ENCODE data around the gene HERPUD1. TPM values are rescaled to one million over a fixed set of nuclear protein-coding genes. Genes with fewer than 3 reads are reported as not detected.

Gene HERPUD1
- total and polyA plus RNA-seq, 2 of the 8 experiments (the other 6 are each of a cell fraction or from before 2014, with no cell fraction given): 23.3 to 34.7 TPM

GRCh38 chr16:56910654-56911539 is 21.0 kb upstream of the HERPUD1 start (continued):
- TF ChIP-seq CHD7 (IDR thresholded peaks at IDR 0.05; ENCODE audit: insufficient replicate concordance, low read length) (no peak), HDAC6 (IDR thresholded peaks at IDR 0.05; ENCODE audit: low read depth, low read length) (no peak), CREB1 (IDR thresholded peaks at IDR 0.05) (no peak), ASH2L (IDR thresholded peaks at IDR 0.05; ENCODE audit: low read length) (no peak), JUND (IDR thresholded peaks at IDR 0.05; ENCODE audit: low read length) (no peak), NANOG (IDR thresholded peaks at IDR 0.05; ENCODE audit: insufficient read depth, low read depth, low read length, poor library complexity, severe bottlenecking) (no peak), TEAD4 (IDR thresholded peaks at IDR 0.05; ENCODE audit: low read depth, low read length) (no peak), POU5F1 (IDR thresholded peaks at IDR 0.05; ENCODE audit: low read depth, low read length) (no peak), CBX8 (IDR thresholded peaks at IDR 0.05; ENCODE audit: borderline replicate concordance, low read depth, low read length) (no peak), MAFK (IDR thresholded peaks at IDR 0.05; ENCODE audit: low read depth, low read length) (no peak)
